Endothelial cell of umbilical vein (primary cell): ENCODE data around the gene NME4. TPM values are rescaled to one million over a fixed set of nuclear protein-coding genes. Genes with fewer than 3 reads are reported as not detected.
A peak's percentile ranks its signal among the peaks of the same experiment; 100 is the strongest.

Experiments
- BruUV-seq: library from RNA; stranded (reverse); fragments of 400-500 nt; replicated peaks from 2 replicates; lab custom pipeline; 2021; lab: Mats Ljungman, UMichigan
- CTCF ChIA-PET: fragments of 300-600, 350-600 bp; sonication (Branson Sonifier 250); formaldehyde crosslinking; loops from one replicate; lab custom pipeline; 2021; ENCODE audit warnings: antibody characterized with exemption, inconsistent platforms; lab: Charles Lee
- POLR2A ChIA-PET: fragments of 300-600, 350-600 bp; sonication (Branson Sonifier 250); formaldehyde crosslinking; loops from one replicate; lab custom pipeline; 2021; ENCODE audit warnings: antibody characterized with exemption, inconsistent platforms; lab: Charles Lee
- DNase-seq: peaks from one replicate; pipeline ENCODE4 v3.0.0-alpha.2; 2011; ENCODE audit warnings: low read depth, low spot score
- FAIRE-seq: peaks from 2 replicates; lab custom pipeline; 2011; peaks lifted over from hg19 to GRCh38; lab: Jason Lieb, UNC
- H2AFZ ChIP-seq: 2 replicates; pipeline ENCODE4 v1.6.0; 2012; ENCODE audit warnings: low read depth, low read length, control low read depth, inconsistent platforms
- H3K27ac ChIP-seq: 2 replicates; pipeline ENCODE4 v1.5.1; 2011; ENCODE audit warnings: low read depth, mild to moderate bottlenecking, control low read depth, low read length, moderate library complexity; ENCODE audit not compliant: insufficient read depth
- H3K27me3 ChIP-seq, 2 experiments: 2 replicates each; pipeline versions ENCODE4 v1.6.0 to v1.6.1; 2011; ENCODE audit warnings: low read length in 2 of 2, mixed read lengths in 1 of 2; ENCODE audit not compliant: control insufficient read depth in 2 of 2, insufficient read depth in 2 of 2
- H3K36me3 ChIP-seq, 2 experiments: 2 replicates in 1 of 2; 3 replicates in 1 of 2; pipeline ENCODE4 v1.5.1; 2011; ENCODE audit warnings: low read length in 2 of 2, mild to moderate bottlenecking in 1 of 2, moderate library complexity in 1 of 2; ENCODE audit not compliant: control insufficient read depth in 2 of 2, insufficient read depth in 2 of 2; ENCODE audit errors: extremely low read depth in 1 of 2
- H3K4me1 ChIP-seq: 3 replicates; pipeline ENCODE4 v1.5.1; 2011; ENCODE audit warnings: mild to moderate bottlenecking, low read length; ENCODE audit not compliant: control insufficient read depth, insufficient read depth; ENCODE audit errors: extremely low read depth
- H3K4me2 ChIP-seq: 2 replicates; pipeline ENCODE4 v1.6.1; 2011; ENCODE audit warnings: low read length, control low read depth, mixed read lengths; ENCODE audit not compliant: insufficient read depth
- H3K4me3 ChIP-seq, 3 experiments: fragments of 200-600 bp in 1 of 3; sonication (generic), shearing (Covaris generic) in 1 of 3; replicated peaks in 1 of 3; 2 replicates each; pipeline ENCODE4 v1.5.1; 2011 to 2016; ENCODE audit warnings: control low read depth in 3 of 3, low read length in 3 of 3, mild to moderate bottlenecking in 2 of 3, inconsistent platforms in 1 of 3, low read depth in 1 of 3, moderate library complexity in 1 of 3; ENCODE audit not compliant: insufficient read depth in 1 of 3
- H3K79me2 ChIP-seq: 2 replicates; pipeline ENCODE4 v1.6.0; 2012; ENCODE audit warnings: low read length, inconsistent platforms; ENCODE audit not compliant: control insufficient read depth, insufficient read depth
- H3K9ac ChIP-seq: replicated peaks from 2 replicates; pipeline ENCODE3; 2011; ENCODE audit warnings: low read length, control low read depth; ENCODE audit not compliant: insufficient read depth; ENCODE audit errors: extremely low read depth
- H3K9me1 ChIP-seq: replicated peaks from 3 replicates; pipeline ENCODE4 v1.6.0; 2011; ENCODE audit warnings: mild to moderate bottlenecking, low read length; ENCODE audit not compliant: control insufficient read depth, insufficient read depth; ENCODE audit errors: extremely low read depth
- H3K9me3 ChIP-seq: replicated peaks from 2 replicates; pipeline ENCODE4 v1.5.1; 2012; ENCODE audit warnings: low read length, inconsistent platforms; ENCODE audit not compliant: control insufficient read depth, insufficient read depth
- H4K20me1 ChIP-seq: replicated peaks from 2 replicates; pipeline ENCODE3; 2011; ENCODE audit warnings: mild to moderate bottlenecking, low read length; ENCODE audit not compliant: control insufficient read depth, insufficient read depth; ENCODE audit errors: extremely low read depth
- EZH2 ChIP-seq: IDR thresholded peaks from 2 replicates; pipeline ENCODE4 v1.6.1; 2012; ENCODE audit warnings: borderline replicate concordance, low read depth, mild to moderate bottlenecking, moderate library complexity, low read length, inconsistent platforms; ENCODE audit not compliant: severe bottlenecking
- FOS ChIP-seq: IDR thresholded peaks from 2 replicates; pipeline ENCODE4 v1.6.1; 2011; ENCODE audit warnings: mild to moderate bottlenecking, low read length, moderate library complexity, borderline replicate concordance; ENCODE audit not compliant: insufficient read depth
- GATA2 ChIP-seq: IDR thresholded peaks from 2 replicates; pipeline ENCODE4 v1.7.0; 2011; ENCODE audit warnings: low read depth, mild to moderate bottlenecking, moderate library complexity, mixed read lengths, low read length; ENCODE audit not compliant: insufficient read length, insufficient read depth
- JUN ChIP-seq: IDR thresholded peaks from 2 replicates; pipeline ENCODE4 v1.6.1; 2011; ENCODE audit warnings: borderline replicate concordance, low read depth; ENCODE audit not compliant: insufficient read length, insufficient read depth
- MYC ChIP-seq: IDR thresholded peaks from one replicate; pipeline ENCODE4 v1.6.1; 2011; ENCODE audit warnings: mild to moderate bottlenecking, low read depth, low read length
- POLR2A ChIP-seq: IDR thresholded peaks from 2 replicates; pipeline ENCODE4 v1.6.1; 2012; ENCODE audit warnings: low read depth, mild to moderate bottlenecking, control low read depth, low read length
- POLR2AphosphoS5 ChIP-seq: IDR thresholded peaks from 2 replicates; pipeline ENCODE4 v1.6.1; 2012; ENCODE audit warnings: low read depth, mild to moderate bottlenecking, control low read depth, low read length, moderate library complexity; ENCODE audit not compliant: insufficient read depth
- dilution Hi-C: fragments of 300-500 bp; cut with MboI; formaldehyde crosslinking; loops from one replicate; pipeline ENCODE4 v1.15.0; 2019; ENCODE audit warnings: low sequenced_read_pairs; ENCODE audit not compliant: extremely low pct_ligation_motif_present
- intact Hi-C: fragments of 100-400 bp; cut with micrococcal nuclease; formaldehyde crosslinking; loops from one replicate; pipeline ENCODE4 v1.10.0; 2022
- polyA plus RNA-seq, 4 experiments: library from polyadenylated mRNA; depleted of rRNA in 3 of 4; stranded (reverse) in 3 of 4; unstranded in 1 of 4; fragments of >200 nt; gene quantifications; 2 replicates each; pipeline versions ENCODE4 v1.2.1 to v1.2.3, GENCODE V29; 2011 to 2012; ENCODE audit warnings: missing spikeins in 1 of 4
- total RNA-seq: library from RNA; stranded (reverse); gene quantifications from 2 replicates; pipeline ENCODE4 v1.2.3, GENCODE V29; 2021
- TF ChIP-seq, protein P1 (sequence below): IDR thresholded peaks from 2 replicates; pipeline ENCODE4 v1.6.1; 2011; ENCODE audit not compliant: insufficient read depth, insufficient read length
- TF ChIP-seq, protein P2 (sequence below), 2 donors: IDR thresholded peaks; 1 replicate in 1 of 2; 2 replicates in 1 of 2; pipeline ENCODE4 v1.5.1; 2011; ENCODE audit warnings: low read length in 2 of 2, mild to moderate bottlenecking in 2 of 2, moderate library complexity in 2 of 2, control low read depth in 1 of 2, inconsistent platforms in 1 of 2, low read depth in 1 of 2; ENCODE audit not compliant: insufficient read depth in 1 of 2; ENCODE audit errors: extremely low read depth in 1 of 2

NME4 gene
- total and polyA plus RNA-seq, 2 donors (not counting 3 experiments of a cell fraction or from before 2014, with no cell fraction given) = 170 to 264 TPM

DNA sequence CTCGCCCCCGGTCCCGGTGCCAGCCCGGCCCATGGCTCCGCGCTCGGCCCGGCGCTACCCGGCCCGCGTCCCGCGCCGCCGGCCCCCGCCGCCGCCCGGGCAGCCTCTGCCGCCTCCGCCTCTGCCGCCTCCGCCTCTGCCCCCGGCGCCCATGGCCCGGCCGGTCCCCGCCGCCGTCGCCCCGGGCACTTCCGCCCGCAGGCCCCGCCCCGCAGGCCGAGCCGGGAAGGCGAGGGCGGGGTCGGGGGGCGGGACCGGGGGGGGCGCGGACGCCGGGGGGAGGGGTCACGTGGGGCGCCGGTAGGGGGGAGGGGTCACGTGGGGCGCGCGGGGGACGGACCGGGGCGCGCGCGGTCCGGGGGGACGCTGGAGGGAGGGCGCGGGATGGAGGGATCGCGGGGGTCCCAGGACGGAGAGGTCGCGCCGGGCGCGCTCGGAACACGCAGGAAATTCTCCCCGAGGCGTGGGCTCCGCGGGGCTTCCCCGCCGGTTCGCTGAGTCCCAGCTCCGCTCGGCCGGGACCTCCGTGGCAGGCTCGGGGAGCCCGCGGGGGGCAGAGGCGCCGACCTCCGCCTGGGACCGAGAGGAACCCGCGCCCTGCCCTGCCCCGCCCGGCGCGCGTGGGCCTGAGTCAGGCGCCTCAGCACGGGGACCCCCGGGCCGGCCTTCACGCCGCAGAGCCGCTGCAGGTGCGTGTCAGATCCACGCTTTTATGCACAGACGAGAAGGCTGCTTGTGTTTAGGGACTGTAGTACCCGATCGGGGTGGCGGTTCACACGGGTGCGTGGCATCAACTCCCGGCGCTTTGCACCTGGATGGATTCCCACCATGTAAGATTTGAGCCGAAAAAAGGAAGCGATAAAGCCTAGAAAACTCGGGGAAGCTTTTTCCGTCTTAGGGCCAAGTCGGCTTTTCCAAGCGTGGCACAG, 14.9 kb upstream of the NME4 start, which contains the start of gene PGAP6:
Gene PGAP6, minus strand, starts transcription at position 190 of the 929 bp plus-strand sequence. Its CDS starts 157 bp downstream, at position 33.
- no TSS peak for BruUV-seq
- peak; percentile 26 for DNase-seq
- Histone ChIP-seq H3K79me2 (peaks cover 26% of the 10 kb centered on the region), H3K36me3 (peaks cover 0 to 8% of the 10 kb centered on the region in 2 experiments), H4K20me1 (no peaks in the 10 kb centered on the region), H3K4me3 (peak within 1 kb of the TSS; percentile 67 to 93 (median 83)), H3K9ac (peak within 1 kb of the TSS; percentile 67), H3K9me1 (no peaks in the 10 kb centered on the region), H3K27me3 (no peaks in the 10 kb centered on the region), H3K4me2 (peak within 1 kb of the TSS; percentile 89), H3K4me1 (peaks cover 20% of the 10 kb centered on the region), H3K27ac (no peak within 1 kb of the TSS), H3K9me3 (no peaks in the 10 kb centered on the region), H2AFZ (peak within 1 kb of the TSS; percentile 81)
- TF ChIP-seq FOS = no peak
- TF ChIP-seq GATA2 = no peak
- FAIRE-seq = peak; percentile 60
- ChIA-PET CTCF (interaction anchor here (1.2 to 2.2 kb wide), 4 partner anchors 10 to 113 kb away, joined by 3 to 8 read pairs (median 6); no protein-coding TSS in a partner anchor), POLR2A (interaction anchor here (0.7 kb wide), 2 partner anchors 16 to 30 kb away, joined by 4 to 10 read pairs; partner anchors contain the start of gene AXIN1)
- dilution Hi-C loops (no loop called here), intact Hi-C loops (loop anchor here (1.0 kb wide), 1 partner anchor 12 kb away; the partner anchor contains the start of gene MRPL28)

DNA sequence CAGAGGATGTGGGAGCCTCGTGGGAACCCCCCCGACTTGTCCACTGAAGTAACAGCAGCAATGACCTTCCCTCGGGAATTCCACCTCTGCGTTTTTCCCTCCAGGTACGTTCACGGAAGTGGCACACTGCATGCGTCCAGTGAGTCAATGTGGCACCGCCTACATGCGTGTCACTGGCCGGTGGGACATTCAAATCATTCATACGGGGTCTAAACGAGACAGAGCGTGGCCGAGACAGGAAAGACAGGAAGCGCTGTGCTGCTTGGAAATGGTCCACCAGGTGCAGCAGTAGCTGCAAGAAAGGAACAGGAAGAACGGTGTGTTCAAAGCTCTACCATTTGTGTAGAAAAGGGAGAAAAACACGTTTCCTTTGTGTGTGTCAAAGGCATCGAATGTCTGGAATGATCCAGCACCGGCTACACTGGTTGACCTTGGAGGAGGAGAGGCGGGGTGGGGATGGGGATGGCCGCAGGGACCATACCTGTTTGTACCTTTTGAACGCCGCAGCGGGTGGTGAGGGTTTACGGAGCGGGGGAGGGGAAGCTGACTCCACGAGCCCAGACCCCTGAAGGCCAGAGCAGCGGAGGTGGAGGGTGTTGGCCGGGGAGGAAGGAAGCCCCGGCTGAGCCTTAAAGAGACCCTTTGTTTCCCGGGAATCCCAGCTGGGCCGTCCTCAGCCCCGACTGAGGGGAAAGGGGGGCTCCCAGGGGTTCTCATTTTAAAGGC, 13.5 kb upstream of the NME4 start:
- no peaks in the 10 kb centered on the region for H4K20me1 ChIP-seq
- peak overlapping the region; percentile 1 for H2AFZ ChIP-seq
- H3K27me3 ChIP-seq = no peaks in the 10 kb centered on the region
- H3K4me1 ChIP-seq = peaks cover 20% of the 10 kb centered on the region
- CTCF ChIA-PET = interaction anchor here (1.2 to 1.9 kb wide), 2 partner anchors 8 to 104 kb away, joined by 6 to 7 read pairs; no protein-coding TSS in a partner anchor
- FAIRE-seq (peak; percentile 67), DNase-seq (peak; percentile 31)
- peak overlapping the region; percentile 64 for H3K27ac ChIP-seq
- H3K9ac ChIP-seq = no peak overlapping the region
- dilution Hi-C loops = no loop called here
- BruUV-seq = no TSS peak
- peak overlapping the region; percentile 89 for H3K4me2 ChIP-seq
- H3K9me1 ChIP-seq = no peaks in the 10 kb centered on the region
- H3K4me3 ChIP-seq = peak overlapping the region in 2 of 3 experiments; percentile 12 to 93
- POLR2A ChIA-PET = no interaction called here
- no peak for TF ChIP-seq POLR2A
- no peak for TF ChIP-seq POLR2AphosphoS5
- TF ChIP-seq MYC = no peak
- TF ChIP-seq, protein P1, sequence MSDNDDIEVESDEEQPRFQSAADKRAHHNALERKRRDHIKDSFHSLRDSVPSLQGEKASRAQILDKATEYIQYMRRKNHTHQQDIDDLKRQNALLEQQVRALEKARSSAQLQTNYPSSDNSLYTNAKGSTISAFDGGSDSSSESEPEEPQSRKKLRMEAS = no peak
- no peak for TF ChIP-seq EZH2
- TF ChIP-seq JUN = no peak
- no peak for TF ChIP-seq FOS
- TF ChIP-seq, protein P2, sequence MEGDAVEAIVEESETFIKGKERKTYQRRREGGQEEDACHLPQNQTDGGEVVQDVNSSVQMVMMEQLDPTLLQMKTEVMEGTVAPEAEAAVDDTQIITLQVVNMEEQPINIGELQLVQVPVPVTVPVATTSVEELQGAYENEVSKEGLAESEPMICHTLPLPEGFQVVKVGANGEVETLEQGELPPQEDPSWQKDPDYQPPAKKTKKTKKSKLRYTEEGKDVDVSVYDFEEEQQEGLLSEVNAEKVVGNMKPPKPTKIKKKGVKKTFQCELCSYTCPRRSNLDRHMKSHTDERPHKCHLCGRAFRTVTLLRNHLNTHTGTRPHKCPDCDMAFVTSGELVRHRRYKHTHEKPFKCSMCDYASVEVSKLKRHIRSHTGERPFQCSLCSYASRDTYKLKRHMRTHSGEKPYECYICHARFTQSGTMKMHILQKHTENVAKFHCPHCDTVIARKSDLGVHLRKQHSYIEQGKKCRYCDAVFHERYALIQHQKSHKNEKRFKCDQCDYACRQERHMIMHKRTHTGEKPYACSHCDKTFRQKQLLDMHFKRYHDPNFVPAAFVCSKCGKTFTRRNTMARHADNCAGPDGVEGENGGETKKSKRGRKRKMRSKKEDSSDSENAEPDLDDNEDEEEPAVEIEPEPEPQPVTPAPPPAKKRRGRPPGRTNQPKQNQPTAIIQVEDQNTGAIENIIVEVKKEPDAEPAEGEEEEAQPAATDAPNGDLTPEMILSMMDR (IDR thresholded peaks at IDR 0.05; ENCODE audit: extremely low read depth in 1 of 2, insufficient read depth in 1 of 2, low read depth in 1 of 2, low read length in 2 of 2) = no peak
- no peak for TF ChIP-seq GATA2
- H3K79me2 ChIP-seq = peaks cover 24% of the 10 kb centered on the region
- H3K9me3 ChIP-seq = no peaks in the 10 kb centered on the region
- H3K36me3 ChIP-seq = peaks cover 0 to 2% of the 10 kb centered on the region in 2 experiments
- intact Hi-C loops = loop anchor here (1.0 kb wide), 1 partner anchor 13 kb away; no protein-coding TSS in a partner anchor
